Suprapubic skin (tissue), 4 donors: ENCODE results near the gene KLHL17. TPM values are rescaled to one million over a fixed set of nuclear protein-coding genes. Genes with fewer than 3 reads are reported as not detected.

Experiments
- DNase-seq, 2 donors: peaks; one replicate each; pipeline ENCODE4 v3.0.0-alpha.2; 2019; ENCODE audit warnings: low spot score in 2 of 2
- H3K27ac ChIP-seq: fragments of 200-600 bp; sonication (generic); one replicate; pipeline ENCODE4 v1.5.1; 2019
- H3K27me3 ChIP-seq: fragments of 200-600 bp; sonication (generic); one replicate; pipeline ENCODE4 v1.5.1; 2019
- H3K36me3 ChIP-seq: fragments of 200-600 bp; sonication (generic); one replicate; pipeline ENCODE4 v1.5.1; 2019
- H3K4me1 ChIP-seq: fragments of 200-600 bp; sonication (generic); one replicate; pipeline ENCODE4 v1.5.1; 2019
- H3K4me3 ChIP-seq: fragments of 200-600 bp; sonication (generic); one replicate; pipeline ENCODE4 v1.5.1; 2019; ENCODE audit warnings: mild to moderate bottlenecking
- H3K9me3 ChIP-seq: fragments of 200-600 bp; sonication (generic); one replicate; pipeline ENCODE4 v1.5.1; 2019
- EP300 ChIP-seq: sonication (generic); formaldehyde crosslinking; IDR thresholded peaks from one replicate; pipeline ENCODE4 v1.6.1; 2017; ENCODE audit warnings: antibody characterized with exemption
- POLR2A ChIP-seq, 2 donors: fragments of 450-650 bp; IDR thresholded peaks; one replicate each; pipeline ENCODE4 v1.6.1; 2017; ENCODE audit warnings: antibody characterized with exemption in 2 of 2, mild to moderate bottlenecking in 2 of 2, moderate library complexity in 2 of 2
- POLR2AphosphoS5 ChIP-seq, 3 donors: sonication (generic); formaldehyde crosslinking; IDR thresholded peaks; one replicate each; pipeline ENCODE4 v1.6.1; 2017; ENCODE audit warnings: antibody characterized with exemption in 3 of 3
- WGBS: methylation state at CpG from one replicate; pipeline ENCODE4 v1.1.5; 2018; 5-methylcytosine and 5-hydroxymethylcytosine counted together
- total RNA-seq, 4 donors: library from RNA; depleted of rRNA; stranded (reverse); fragments of >200 nt; gene quantifications; one replicate each; pipeline ENCODE4 v1.1.0, GENCODE V29; 2016
- TF ChIP-seq, protein P1 (sequence below), 2 donors: fragments of 200-600 bp in 1 of 2; fragments of 450-650 bp in 1 of 2; sonication (generic) in 1 of 2; IDR thresholded peaks; one replicate each; pipeline ENCODE4 v1.5.1; 2016 to 2019; ENCODE audit warnings: antibody characterized with exemption in 2 of 2, mild to moderate bottlenecking in 1 of 2, moderate library complexity in 1 of 2

The KLHL17 gene
- total RNA-seq, 4 donors from 2014 or later, result 9.7 to 38.3 (median 17.0) TPM

DNA sequence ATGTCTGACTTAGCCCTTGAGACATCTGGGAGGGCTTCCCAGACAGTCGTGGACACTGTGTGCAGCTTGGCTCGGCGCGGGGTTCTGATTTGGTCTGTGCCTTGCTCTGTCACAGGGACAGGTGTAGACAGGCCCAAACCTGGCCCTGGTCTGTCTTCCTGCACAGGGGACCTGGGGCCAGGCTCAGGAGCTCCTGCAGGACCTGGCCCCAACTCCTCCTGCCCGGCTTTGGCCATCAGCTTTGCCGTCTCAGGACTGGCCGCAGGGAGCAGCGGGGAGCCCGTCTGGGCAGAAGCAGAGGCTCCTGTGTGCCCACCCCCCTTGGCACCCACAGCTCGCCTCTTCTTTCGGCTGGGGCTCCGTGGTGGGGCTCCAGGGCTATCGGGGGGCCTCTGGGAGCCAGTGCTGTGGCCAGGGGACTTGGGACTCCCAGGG lies 19.8 kb downstream of the KLHL17 start:
- WGBS, result 53% methylated on average over 6 of the region's 13 CpGs
- Histone ChIP-seq H3K27ac (no peak overlapping the region), H3K4me1 (peaks cover 25% of the 10 kb centered on the region), H3K4me3 (no peak overlapping the region), H3K9me3 (no peaks in the 10 kb centered on the region), H3K27me3 (peaks cover 74% of the 10 kb centered on the region), H3K36me3 (no peaks in the 10 kb centered on the region)
- no peak for DNase-seq
- TF ChIP-seq POLR2A (IDR thresholded peaks at IDR 0.05) (no peak), EP300 (no peak)

DNA sequence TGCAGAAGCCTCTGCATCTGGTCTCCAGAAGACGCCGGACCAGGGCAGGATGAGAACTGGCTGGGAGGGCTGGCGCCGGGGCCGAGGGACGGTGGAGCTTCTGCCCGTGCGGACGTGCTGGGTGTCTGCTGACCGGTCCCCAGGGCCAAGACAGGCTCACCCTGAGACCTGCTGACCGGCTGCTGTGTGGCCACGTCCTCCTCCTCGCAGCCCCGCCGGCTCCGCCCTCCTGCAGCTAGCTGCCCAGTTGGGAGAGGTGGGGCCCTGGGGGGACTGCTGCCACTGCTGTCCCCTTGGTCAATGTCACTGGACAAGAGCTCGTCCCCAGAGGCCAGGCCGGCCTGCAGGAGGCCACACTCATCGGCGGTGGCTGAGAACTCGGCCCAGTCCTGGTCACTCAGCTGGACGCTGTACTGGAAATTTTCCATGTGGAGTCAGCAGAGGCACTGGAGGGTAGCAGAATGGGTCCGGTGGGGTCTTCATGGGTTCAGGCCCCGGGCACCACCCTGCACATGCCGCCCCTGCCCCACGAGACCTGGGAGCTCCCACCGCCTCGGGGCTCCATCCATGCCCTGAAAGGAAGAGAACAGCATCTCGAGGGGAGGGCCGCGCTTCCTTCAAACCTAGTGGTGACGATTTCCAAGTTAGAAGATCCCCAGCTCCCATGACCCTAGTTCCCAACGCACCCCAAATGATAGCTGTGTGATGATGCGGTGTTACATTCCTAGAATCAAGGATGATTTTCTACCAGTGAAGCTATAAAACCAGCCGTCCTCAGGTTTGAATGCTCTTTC lies 20.4 kb downstream of the KLHL17 start:
- Histone ChIP-seq H3K36me3 (no peaks in the 10 kb centered on the region), H3K4me1 (peaks cover 18% of the 10 kb centered on the region), H3K27ac (no peak overlapping the region), H3K4me3 (no peak overlapping the region), H3K27me3 (peaks cover 72% of the 10 kb centered on the region), H3K9me3 (no peaks in the 10 kb centered on the region)
- 75% methylated on average over 11 of the region's 35 CpGs for WGBS
- TF ChIP-seq EP300 (no peak), POLR2A (IDR thresholded peaks at IDR 0.05) (no peak), POLR2AphosphoS5 (IDR thresholded peaks at IDR 0.05) (no peak)
- TF ChIP-seq, protein P1, sequence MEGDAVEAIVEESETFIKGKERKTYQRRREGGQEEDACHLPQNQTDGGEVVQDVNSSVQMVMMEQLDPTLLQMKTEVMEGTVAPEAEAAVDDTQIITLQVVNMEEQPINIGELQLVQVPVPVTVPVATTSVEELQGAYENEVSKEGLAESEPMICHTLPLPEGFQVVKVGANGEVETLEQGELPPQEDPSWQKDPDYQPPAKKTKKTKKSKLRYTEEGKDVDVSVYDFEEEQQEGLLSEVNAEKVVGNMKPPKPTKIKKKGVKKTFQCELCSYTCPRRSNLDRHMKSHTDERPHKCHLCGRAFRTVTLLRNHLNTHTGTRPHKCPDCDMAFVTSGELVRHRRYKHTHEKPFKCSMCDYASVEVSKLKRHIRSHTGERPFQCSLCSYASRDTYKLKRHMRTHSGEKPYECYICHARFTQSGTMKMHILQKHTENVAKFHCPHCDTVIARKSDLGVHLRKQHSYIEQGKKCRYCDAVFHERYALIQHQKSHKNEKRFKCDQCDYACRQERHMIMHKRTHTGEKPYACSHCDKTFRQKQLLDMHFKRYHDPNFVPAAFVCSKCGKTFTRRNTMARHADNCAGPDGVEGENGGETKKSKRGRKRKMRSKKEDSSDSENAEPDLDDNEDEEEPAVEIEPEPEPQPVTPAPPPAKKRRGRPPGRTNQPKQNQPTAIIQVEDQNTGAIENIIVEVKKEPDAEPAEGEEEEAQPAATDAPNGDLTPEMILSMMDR (IDR thresholded peaks at IDR 0.05), result no peak
- DNase-seq, result no peak

DNA sequence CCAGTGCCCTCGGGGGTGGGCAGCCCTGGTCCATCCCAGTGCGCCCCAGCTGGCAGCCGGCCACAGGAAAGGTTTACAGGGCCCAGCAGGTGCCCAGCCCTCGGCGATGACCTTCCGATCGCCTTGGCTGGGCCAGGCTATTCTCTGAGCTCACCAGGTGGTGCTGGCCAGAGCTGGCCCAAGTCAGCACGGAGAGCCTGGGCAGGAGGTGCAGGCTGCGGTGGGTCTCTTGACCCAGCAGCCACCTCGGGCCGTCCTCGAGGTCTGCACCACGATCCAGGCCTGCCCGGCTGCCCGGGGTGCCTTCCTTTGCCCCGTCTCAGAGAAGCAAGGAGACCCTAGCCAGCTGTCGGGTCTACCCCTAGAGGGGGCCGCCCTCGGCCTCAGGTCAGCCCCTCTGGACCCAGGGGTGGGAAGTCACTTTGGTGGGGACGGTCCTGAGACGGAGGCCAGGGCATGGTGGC lies 21.1 kb downstream of the KLHL17 start:
- peaks cover 70% of the 10 kb centered on the region for H3K27me3 ChIP-seq
- 90% methylated on average over 2 of the region's 21 CpGs for WGBS
- TF ChIP-seq POLR2A (IDR thresholded peaks at IDR 0.05) (no peak), POLR2AphosphoS5 (IDR thresholded peaks at IDR 0.05) (no peak), EP300 (no peak)
- TF ChIP-seq, protein P1 (IDR thresholded peaks at IDR 0.05), result no peak

DNA sequence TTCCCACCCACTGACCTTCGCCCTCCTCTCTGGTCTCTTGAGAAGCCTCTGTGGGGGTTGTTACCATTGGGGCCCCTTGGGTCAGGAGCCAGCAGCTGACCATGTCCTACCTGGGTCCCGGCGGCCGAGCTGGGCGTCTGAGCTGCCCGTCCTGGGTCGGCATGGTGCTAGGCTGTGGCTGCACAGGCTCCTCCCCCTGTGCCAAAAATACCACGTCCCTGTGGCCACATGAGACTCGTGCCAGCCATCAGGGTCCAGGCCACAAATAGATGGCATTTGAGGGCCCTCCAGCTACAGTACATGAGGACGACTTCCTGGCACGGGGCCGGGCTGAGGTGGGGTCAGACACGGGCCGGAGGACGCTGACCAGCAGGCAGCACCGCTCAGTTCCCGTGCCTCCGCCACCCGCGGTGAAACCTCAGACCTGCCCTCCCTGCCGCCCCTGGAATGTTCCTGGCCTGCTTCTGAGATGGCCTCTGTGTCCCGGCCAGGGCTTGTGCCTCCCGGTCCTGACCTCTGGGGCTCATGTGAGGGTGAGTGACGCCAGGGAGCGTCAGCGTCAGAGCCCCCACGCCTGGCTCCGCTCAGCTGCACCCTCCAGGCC lies 21.7 kb downstream of the KLHL17 start, which contains the start of gene PERM1:
Gene PERM1 (minus strand): TSS at position 139 of the 604 bp plus-strand sequence. CDS start 1,064 bp downstream, outside the sequence.
- 100% methylated on average over 2 of the region's 28 CpGs for WGBS
- DNase-seq, result no peak
- H3K9me3 ChIP-seq, result no peaks in the 10 kb centered on the region
- peaks cover 70% of the 10 kb centered on the region for H3K27me3 ChIP-seq
- no peaks in the 10 kb centered on the region for H3K36me3 ChIP-seq
- H3K4me1 ChIP-seq, result peaks cover 11% of the 10 kb centered on the region
- no peak within 1 kb of the TSS for H3K4me3 ChIP-seq
- TF ChIP-seq, protein P1 (IDR thresholded peaks at IDR 0.05), result no peak
- TF ChIP-seq EP300, result no peak
- TF ChIP-seq POLR2A (IDR thresholded peaks at IDR 0.05), result no peak
- no peak for TF ChIP-seq POLR2AphosphoS5 (IDR thresholded peaks at IDR 0.05)
- H3K27ac ChIP-seq, result no peak within 1 kb of the TSS

More for the DNA sequence above, 21.1 kb downstream of the KLHL17 start:
- no peak overlapping the region for H3K27ac ChIP-seq
- no peak overlapping the region for H3K4me3 ChIP-seq
- H3K4me1 ChIP-seq, result peaks cover 11% of the 10 kb centered on the region
- H3K9me3 ChIP-seq, result no peaks in the 10 kb centered on the region
- DNase-seq, result no peak
- no peaks in the 10 kb centered on the region for H3K36me3 ChIP-seq

DNA sequence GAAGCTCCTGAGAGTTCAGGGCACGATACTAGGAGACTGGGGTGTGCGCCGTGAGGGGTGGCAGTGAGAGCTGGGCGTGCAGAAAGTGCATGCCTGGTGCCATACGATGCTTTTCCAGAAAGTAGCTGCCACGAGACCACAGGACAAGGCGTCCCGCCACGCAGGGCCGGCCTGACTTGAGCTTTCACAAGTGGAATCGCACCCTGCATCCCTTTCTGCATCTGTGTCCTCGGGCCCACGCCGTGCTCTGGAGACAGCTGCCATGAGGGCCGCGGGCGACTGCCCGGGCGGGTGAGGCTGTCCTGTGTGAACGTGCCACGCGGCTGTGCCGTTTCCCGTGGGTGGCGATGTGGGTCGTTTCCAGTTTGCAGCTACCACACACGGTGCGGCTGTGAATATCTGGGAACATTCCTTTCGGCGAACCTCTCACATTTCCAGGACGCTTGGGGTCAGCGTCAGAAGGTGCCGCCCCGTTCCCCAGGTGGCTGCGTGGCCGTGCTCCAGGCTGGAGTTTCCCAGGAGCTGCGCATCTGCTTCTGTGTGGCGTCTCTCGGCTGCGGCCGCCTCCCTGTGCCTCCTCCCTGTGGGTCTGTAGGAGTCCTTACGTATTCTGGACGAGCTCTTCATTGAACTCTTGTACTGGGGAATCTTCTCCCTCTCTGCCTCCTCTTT lies 22.5 kb downstream of the KLHL17 start:
- Histone ChIP-seq H3K36me3 (no peaks in the 10 kb centered on the region), H3K27me3 (peaks cover 72% of the 10 kb centered on the region), H3K4me1 (peaks cover 11% of the 10 kb centered on the region), H3K9me3 (no peaks in the 10 kb centered on the region), H3K4me3 (no peak overlapping the region), H3K27ac (no peak overlapping the region)
- 70% methylated on average over 18 of the region's 43 CpGs for WGBS
- TF ChIP-seq, protein P1 (IDR thresholded peaks at IDR 0.05), result no peak
- TF ChIP-seq POLR2A (IDR thresholded peaks at IDR 0.05) (no peak), EP300 (no peak), POLR2AphosphoS5 (IDR thresholded peaks at IDR 0.05) (no peak)
- no peak for DNase-seq
